Type B pancreatic cell (in vitro differentiated cells): ENCODE results near the gene OPA3. TPM values are rescaled to one million over a fixed set of nuclear protein-coding genes. Genes with fewer than 3 reads are reported as not detected.

Source experiments
- DNase-seq: peaks from one replicate; pipeline ENCODE4 v3.0.0; 2021; ENCODE audit warnings: mixed read lengths; ENCODE audit not compliant: unreplicated experiment; ENCODE audit errors: extremely low spot score
- H3K27ac Mint-ChIP-seq: 2 replicates; pipeline ENCODE4 v1.8.0; 2021; ENCODE audit warnings: mild to moderate bottlenecking, mixed read lengths
- H3K27me3 Mint-ChIP-seq: 2 replicates; pipeline ENCODE4 v1.8.0; 2021; ENCODE audit warnings: mixed read lengths
- H3K36me3 Mint-ChIP-seq: 2 replicates; pipeline ENCODE4 v1.8.0; 2021; ENCODE audit warnings: mixed read lengths
- H3K4me1 Mint-ChIP-seq: one replicate; pipeline ENCODE4 v1.8.0; 2021; ENCODE audit warnings: mixed read lengths; ENCODE audit not compliant: unreplicated experiment
- H3K4me3 Mint-ChIP-seq: 2 replicates; pipeline ENCODE4 v1.8.0; 2021; ENCODE audit warnings: mild to moderate bottlenecking, mixed read lengths
- H3K9me3 Mint-ChIP-seq: 2 replicates; pipeline ENCODE4 v1.8.0; 2021; ENCODE audit warnings: mixed read lengths
- CTCF ChIP-seq: fragments of 200-600 bp; sonication (generic); conservative IDR thresholded peaks from 2 replicates; pipeline ENCODE4 v1.5.0; 2021; ENCODE audit warnings: antibody characterized with exemption, mild to moderate bottlenecking
- total RNA-seq: library from RNA; stranded (reverse); gene quantifications from 2 replicates; pipeline ENCODE4 v1.2.1, GENCODE V29; 2021; ENCODE audit warnings: low replicate concordance

Gene OPA3
- total RNA-seq, 1 donor from 2014 or later = 10.1 TPM

DNA sequence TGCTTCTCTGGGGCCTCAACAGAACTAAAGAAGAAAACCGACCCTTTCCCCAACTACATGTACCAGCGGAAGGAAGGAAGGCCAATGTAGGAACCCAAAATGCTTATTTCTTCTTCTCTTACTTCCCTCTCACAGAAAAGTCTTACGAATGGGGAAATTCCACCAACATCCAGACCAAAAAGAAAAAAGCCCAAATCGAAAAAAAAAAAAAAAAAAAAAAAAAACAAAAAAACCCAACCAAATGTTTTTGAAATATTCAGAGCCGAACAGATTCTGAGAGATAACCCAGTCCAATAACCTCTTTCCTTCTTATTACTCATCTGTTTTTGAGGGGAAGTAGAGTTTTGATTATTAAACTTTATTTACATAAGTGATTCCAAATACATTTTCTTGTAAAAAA lies 82.5 kb downstream of the OPA3 start:
- Mint-ChIP-seq H3K9me3 (no peaks in the 10 kb centered on the region), H3K4me1 (peaks cover 10% of the 10 kb centered on the region), H3K36me3 (peaks cover 3% of the 10 kb centered on the region), H3K27me3 (peaks cover 67% of the 10 kb centered on the region), H3K4me3 (no peak overlapping the region), H3K27ac (no peak overlapping the region)
- no peak for TF ChIP-seq CTCF
- no peak for DNase-seq

GRCh38 chr19:45501730-45502014 lies 82.9 kb downstream of the OPA3 start:
- Mint-ChIP-seq H3K27ac (no peak overlapping the region), H3K9me3 (no peaks in the 10 kb centered on the region), H3K36me3 (peaks cover 3% of the 10 kb centered on the region), H3K27me3 (peaks cover 70% of the 10 kb centered on the region), H3K4me1 (peaks cover 13% of the 10 kb centered on the region), H3K4me3 (no peak overlapping the region)
- no peak for DNase-seq
- no peak for TF ChIP-seq CTCF

- H3K4me1 Mint-ChIP-seq = peaks cover 13% of the 10 kb centered on the region
- TF ChIP-seq CTCF = no peak
- H3K27ac Mint-ChIP-seq = no peak overlapping the region
- no peak for DNase-seq
- H3K27me3 Mint-ChIP-seq = peaks cover 71% of the 10 kb centered on the region
- H3K36me3 Mint-ChIP-seq = peaks cover 3% of the 10 kb centered on the region
- H3K4me3 Mint-ChIP-seq = no peak overlapping the region
- H3K9me3 Mint-ChIP-seq = no peaks in the 10 kb centered on the region
These were observed 83.5 kb downstream of the OPA3 start for GRCh38 chr19:45500918-45501729.

DNA sequence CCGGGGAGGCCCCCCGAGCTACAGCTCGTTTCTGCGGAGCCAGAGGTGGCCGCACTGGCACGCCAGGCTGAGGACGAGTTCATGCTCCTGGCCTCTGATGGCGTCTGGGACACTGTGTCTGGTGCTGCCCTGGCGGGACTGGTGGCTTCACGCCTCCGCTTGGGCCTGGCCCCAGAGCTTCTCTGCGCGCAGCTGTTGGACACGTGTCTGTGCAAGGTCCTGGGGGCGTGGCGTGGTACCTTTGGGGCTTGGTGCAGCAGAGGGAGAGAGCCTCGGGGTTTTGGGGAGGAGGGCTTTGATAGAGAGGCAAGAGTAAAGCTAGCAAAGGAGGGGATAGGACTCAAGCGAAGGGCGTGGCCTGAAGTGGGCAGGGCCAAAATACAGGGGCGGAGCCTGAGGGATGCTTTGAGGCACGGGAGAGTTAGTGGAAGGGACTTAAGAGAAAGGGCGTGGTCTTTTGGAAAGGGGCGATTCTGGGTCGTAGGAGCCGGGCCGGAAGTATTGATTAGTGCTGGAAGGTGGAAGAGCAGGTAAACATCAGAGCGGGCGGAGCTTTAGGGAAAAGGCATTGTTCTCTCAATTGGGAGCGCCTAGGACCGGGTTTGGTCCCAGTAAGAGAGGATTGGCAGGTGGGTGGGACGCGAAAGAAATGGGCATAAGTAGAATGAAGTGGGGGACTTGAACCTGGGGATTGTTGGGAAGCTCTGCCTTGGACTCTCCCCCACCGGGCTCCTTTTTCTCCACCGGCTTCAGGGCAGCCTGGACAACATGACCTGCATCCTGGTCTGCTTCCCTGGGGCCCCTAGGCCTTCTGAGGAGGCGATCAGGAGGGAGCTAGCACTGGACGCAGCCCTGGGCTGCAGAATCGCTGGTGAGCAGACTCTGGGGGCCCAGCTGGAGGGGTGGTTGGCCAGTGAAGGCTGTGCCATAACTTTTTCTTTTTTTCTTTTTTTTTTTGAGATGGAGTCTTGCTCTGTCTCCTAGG lies 85.1 kb downstream of the OPA3 start:
- Mint-ChIP-seq H3K36me3 (peaks cover 3% of the 10 kb centered on the region), H3K27me3 (peaks cover 77% of the 10 kb centered on the region), H3K9me3 (no peaks in the 10 kb centered on the region), H3K4me1 (peaks cover 13% of the 10 kb centered on the region), H3K27ac (peak overlapping the region; percentile 84), H3K4me3 (peak overlapping the region; percentile 66)
- no peak for TF ChIP-seq CTCF
- no peak for DNase-seq

DNA sequence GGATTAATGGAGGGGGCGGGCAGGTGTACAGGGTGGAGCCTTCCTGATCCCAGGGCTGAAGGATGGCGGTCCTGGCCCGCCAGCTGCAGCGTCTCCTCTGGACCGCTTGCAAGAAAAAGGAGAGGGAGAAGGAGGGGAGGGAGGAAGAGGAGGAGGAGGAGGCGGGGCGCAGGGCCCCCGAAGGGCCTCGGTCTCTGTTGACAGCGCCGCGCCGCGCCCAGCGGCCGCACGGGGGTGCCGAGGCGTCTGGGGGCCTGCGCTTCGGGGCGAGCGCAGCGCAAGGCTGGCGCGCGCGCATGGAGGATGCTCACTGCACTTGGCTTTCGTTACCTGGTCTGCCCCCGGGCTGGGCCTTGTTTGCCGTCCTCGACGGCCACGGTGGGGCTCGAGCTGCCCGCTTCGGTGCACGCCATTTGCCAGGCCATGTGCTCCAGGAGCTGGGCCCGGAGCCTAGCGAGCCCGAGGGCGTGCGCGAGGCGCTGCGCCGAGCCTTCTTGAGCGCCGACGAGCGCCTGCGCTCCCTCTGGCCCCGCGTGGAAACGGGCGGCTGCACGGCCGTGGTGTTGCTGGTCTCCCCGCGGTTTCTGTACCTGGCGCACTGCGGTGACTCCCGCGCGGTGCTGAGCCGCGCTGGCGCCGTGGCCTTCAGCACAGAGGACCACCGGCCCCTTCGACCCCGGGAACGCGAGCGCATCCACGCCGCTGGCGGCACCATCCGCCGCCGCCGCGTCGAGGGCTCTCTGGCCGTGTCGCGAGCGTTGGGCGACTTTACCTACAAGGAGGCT lies 86.0 kb downstream of the OPA3 start, which contains the start of gene PPM1N:
Gene PPM1N (plus strand): TSS at position 33 of the 785 bp plus-strand sequence. CDS start 30 bp downstream, at position 63.
- DNase-seq = no peak
- H3K27me3 Mint-ChIP-seq = peaks cover 72% of the 10 kb centered on the region
- H3K9me3 Mint-ChIP-seq = no peaks in the 10 kb centered on the region
- peak; percentile 44 for TF ChIP-seq CTCF
- peak within 1 kb of the TSS; percentile 89 for H3K4me3 Mint-ChIP-seq
- H3K4me1 Mint-ChIP-seq = peaks cover 13% of the 10 kb centered on the region
- peaks cover 3% of the 10 kb centered on the region for H3K36me3 Mint-ChIP-seq
- peak within 1 kb of the TSS; percentile 84 for H3K27ac Mint-ChIP-seq
